ENCODE measurements around the gene EXOC3. TPM values are rescaled to one million over a fixed set of nuclear protein-coding genes. Genes with fewer than 3 reads are reported as not detected.

The EXOC3 gene
- total RNA-seq, 1 donor from 2014 or later: 43.3 TPM

DNA sequence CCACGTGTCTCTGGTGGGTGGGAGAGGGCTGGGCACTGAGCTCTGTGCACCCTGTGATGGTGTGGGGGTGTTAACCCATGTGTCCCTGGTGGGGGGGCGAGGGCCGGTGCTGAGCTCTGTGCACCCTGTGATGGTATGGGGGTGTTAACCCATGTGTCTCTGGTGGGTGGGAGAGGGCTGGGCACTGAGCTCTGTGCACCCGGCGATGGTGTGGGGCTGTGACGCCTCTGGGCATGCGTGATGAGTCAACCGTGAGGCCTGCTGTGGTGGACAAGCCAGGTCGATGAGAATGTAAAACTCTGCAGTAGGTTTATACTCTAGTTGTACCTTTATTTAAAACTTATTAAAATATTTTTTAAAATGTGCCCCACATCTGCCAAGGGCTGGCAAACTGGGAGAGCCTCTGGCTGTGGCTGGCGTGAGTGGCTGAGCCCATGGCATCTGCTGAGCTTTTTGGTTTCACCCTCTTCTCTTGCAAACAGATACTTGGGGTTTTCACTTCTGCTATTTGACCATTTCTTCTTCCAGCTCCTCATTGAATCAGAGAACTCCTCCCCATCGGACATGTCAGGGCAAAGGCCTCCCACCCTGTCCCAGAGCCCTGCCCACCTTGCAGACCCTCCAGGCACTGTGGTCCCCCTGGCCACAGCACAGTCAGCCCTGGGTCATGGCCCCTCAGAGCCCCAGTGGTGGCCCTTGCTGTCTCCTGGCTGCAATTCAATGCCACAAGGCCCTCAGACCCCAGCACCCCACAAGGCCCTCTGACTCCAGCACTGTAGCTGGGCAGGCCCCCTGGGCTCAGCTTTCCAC, 18.5 kb upstream of the EXOC3 start:
- H3K36me3 Mint-ChIP-seq (ENCODE audit: low read depth): peaks cover 6% of the 10 kb centered on the region
- no peaks in the 10 kb centered on the region for H3K9me3 Mint-ChIP-seq (ENCODE audit: low read depth)
- H3K27ac Mint-ChIP-seq (ENCODE audit: unreplicated experiment): no peak overlapping the region
- H3K4me3 Mint-ChIP-seq (ENCODE audit: unreplicated experiment): no peak overlapping the region
- H3K27me3 Mint-ChIP-seq (ENCODE audit: low read depth): no peaks in the 10 kb centered on the region
- H3K4me1 Mint-ChIP-seq (ENCODE audit: low read depth): peaks cover 6% of the 10 kb centered on the region
- DNase-seq (ENCODE audit: low spot score): peak; percentile 74
- TF ChIP-seq, protein P1, sequence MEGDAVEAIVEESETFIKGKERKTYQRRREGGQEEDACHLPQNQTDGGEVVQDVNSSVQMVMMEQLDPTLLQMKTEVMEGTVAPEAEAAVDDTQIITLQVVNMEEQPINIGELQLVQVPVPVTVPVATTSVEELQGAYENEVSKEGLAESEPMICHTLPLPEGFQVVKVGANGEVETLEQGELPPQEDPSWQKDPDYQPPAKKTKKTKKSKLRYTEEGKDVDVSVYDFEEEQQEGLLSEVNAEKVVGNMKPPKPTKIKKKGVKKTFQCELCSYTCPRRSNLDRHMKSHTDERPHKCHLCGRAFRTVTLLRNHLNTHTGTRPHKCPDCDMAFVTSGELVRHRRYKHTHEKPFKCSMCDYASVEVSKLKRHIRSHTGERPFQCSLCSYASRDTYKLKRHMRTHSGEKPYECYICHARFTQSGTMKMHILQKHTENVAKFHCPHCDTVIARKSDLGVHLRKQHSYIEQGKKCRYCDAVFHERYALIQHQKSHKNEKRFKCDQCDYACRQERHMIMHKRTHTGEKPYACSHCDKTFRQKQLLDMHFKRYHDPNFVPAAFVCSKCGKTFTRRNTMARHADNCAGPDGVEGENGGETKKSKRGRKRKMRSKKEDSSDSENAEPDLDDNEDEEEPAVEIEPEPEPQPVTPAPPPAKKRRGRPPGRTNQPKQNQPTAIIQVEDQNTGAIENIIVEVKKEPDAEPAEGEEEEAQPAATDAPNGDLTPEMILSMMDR (IDR thresholded peaks at IDR 0.05): no peak

DNA sequence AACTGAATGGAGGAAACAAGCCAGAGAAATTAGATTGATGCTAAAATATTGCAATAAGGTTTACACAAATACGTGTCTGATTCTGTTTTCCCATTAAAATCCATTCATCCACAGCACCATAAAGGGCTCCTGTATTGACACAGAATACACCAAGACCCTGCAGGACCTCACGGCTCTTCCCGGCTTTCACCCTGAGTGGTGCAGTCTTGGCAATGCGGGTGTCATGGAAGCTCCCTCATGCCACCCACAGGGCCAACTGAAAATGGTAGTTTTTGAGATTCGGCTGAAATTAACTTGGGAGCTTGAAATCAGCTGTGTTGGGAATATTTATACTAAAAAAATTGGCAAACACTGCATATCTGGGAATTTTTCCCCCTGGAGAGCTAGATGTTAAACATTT, 17.3 kb upstream of the EXOC3 start:
- Mint-ChIP-seq H3K4me3 (ENCODE audit: unreplicated experiment) (no peak overlapping the region), H3K36me3 (ENCODE audit: low read depth) (peaks cover 6% of the 10 kb centered on the region), H3K27ac (ENCODE audit: unreplicated experiment) (no peak overlapping the region), H3K27me3 (ENCODE audit: low read depth) (no peaks in the 10 kb centered on the region), H3K9me3 (ENCODE audit: low read depth) (no peaks in the 10 kb centered on the region), H3K4me1 (ENCODE audit: low read depth) (peaks cover 18% of the 10 kb centered on the region)
- peak; percentile 25 for DNase-seq (ENCODE audit: low spot score)
- TF ChIP-seq, protein P1 (IDR thresholded peaks at IDR 0.05): peak; percentile 60

DNA sequence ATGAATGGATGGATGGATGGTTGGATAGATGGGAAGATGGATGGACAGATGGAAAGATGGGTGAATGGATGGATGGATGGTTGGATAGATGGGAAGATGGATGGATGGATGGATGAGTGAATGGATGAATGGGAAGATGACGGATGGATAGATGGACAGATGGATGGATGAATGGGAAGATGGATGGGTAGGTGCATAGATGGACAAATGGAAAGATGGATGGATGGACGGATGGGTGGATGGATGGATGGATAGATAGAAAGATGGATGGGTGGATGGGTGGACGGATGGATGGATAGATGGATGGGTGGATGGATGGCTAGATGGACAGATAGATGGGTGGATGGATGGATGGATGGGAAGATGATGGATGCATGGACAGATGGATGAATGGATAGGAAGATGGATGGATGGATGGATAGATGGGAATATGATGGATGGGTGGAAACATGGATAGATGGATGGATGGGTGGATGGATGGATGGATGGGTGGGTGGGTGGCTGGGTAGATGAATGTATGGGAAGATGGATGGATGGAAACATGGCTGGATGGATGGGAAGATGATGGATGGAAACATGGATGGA, 16.5 kb upstream of the EXOC3 start:
- TF ChIP-seq, protein P1 (IDR thresholded peaks at IDR 0.05): no peak
- no peak for DNase-seq (ENCODE audit: low spot score)
- Mint-ChIP-seq H3K27ac (ENCODE audit: unreplicated experiment) (no peak overlapping the region), H3K27me3 (ENCODE audit: low read depth) (no peaks in the 10 kb centered on the region), H3K9me3 (ENCODE audit: low read depth) (no peaks in the 10 kb centered on the region), H3K36me3 (ENCODE audit: low read depth) (peaks cover 6% of the 10 kb centered on the region), H3K4me1 (ENCODE audit: low read depth) (peaks cover 18% of the 10 kb centered on the region), H3K4me3 (ENCODE audit: unreplicated experiment) (no peak overlapping the region)

DNA sequence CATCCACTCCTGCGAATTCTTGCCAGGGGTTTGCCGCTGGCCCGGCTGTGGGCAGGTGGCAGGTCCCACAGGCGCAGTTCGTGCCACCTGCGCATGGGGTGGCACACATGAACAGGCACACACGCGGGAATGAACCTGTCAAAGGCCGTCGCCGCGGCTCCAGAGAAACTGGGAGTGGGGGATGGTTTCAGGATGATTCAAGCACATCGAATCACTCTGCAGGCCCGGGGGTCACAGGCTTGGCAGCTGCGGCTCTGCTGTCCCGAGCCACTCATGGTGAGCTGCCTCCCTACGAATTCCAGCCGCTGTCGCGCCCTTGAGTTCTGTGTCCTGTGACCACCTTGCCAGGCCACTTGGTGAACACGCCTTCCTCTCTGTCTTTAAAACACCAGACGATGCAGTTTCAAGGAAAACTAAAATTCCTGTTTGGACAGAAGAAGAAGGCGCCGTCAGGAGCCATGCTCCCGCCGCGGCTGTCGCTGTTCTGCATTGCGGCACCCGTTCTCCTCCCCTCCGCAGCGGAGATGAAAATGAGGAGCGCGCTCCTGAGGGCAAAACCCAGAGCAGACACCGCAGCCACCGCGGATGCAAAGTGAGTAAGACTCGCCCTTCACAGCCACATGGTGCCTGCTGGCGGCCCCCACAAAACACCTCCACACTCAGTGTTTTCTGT, 15.4 kb upstream of the EXOC3 start:
- no peak overlapping the region for H3K27ac Mint-ChIP-seq (ENCODE audit: unreplicated experiment)
- no peaks in the 10 kb centered on the region for H3K27me3 Mint-ChIP-seq (ENCODE audit: low read depth)
- H3K4me1 Mint-ChIP-seq (ENCODE audit: low read depth): peaks cover 20% of the 10 kb centered on the region
- DNase-seq (ENCODE audit: low spot score): peak; percentile 69
- H3K4me3 Mint-ChIP-seq (ENCODE audit: unreplicated experiment): no peak overlapping the region
- H3K36me3 Mint-ChIP-seq (ENCODE audit: low read depth): peaks cover 8% of the 10 kb centered on the region
- no peaks in the 10 kb centered on the region for H3K9me3 Mint-ChIP-seq (ENCODE audit: low read depth)
- TF ChIP-seq, protein P1 (IDR thresholded peaks at IDR 0.05): no peak

DNA sequence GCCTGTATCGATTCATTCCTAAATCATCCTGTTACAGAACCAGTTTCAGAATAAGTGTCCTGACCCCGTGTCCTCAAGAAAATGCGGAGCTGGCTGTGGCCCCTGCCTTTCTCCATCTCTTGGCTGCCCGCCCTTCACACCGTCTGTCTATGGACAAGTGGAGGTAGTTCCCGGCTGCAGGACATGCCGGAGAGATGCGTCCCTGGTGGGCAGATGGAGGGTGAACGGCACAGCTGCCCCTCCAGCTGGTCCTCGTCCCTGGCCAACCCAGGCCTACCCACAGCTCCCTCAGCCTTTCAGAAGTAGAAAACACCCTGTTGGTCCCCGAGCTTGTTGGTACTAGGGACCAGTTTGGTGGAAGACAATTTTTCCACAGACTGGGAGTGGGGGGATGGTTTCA, 14.8 kb upstream of the EXOC3 start:
- no peaks in the 10 kb centered on the region for H3K9me3 Mint-ChIP-seq (ENCODE audit: low read depth)
- DNase-seq (ENCODE audit: low spot score): peak; percentile 69
- no peaks in the 10 kb centered on the region for H3K27me3 Mint-ChIP-seq (ENCODE audit: low read depth)
- H3K4me1 Mint-ChIP-seq (ENCODE audit: low read depth): peaks cover 20% of the 10 kb centered on the region
- H3K4me3 Mint-ChIP-seq (ENCODE audit: unreplicated experiment): no peak overlapping the region
- no peak overlapping the region for H3K27ac Mint-ChIP-seq (ENCODE audit: unreplicated experiment)
- H3K36me3 Mint-ChIP-seq (ENCODE audit: low read depth): peaks cover 9% of the 10 kb centered on the region
- TF ChIP-seq, protein P1 (IDR thresholded peaks at IDR 0.05): no peak
